Mucosa of rectum (tissue), 2 donors: ENCODE measurements around the gene AMZ1.

Source experiments
- H3K27ac ChIP-seq, 2 donors: one replicate each; pipeline ENCODE4 v1.7.0; 2013; ENCODE audit warnings: inconsistent platforms in 2 of 2, low read depth in 2 of 2, low read length in 2 of 2
- H3K27me3 ChIP-seq, 2 donors: one replicate each; pipeline ENCODE4 v1.7.0; 2013; ENCODE audit warnings: low read length in 2 of 2; ENCODE audit not compliant: control insufficient read depth in 2 of 2, insufficient read depth in 2 of 2
- H3K36me3 ChIP-seq, 2 donors: one replicate each; pipeline ENCODE4 v1.7.0; 2013; ENCODE audit warnings: low read length in 2 of 2; ENCODE audit not compliant: control insufficient read depth in 2 of 2, insufficient read depth in 2 of 2
- H3K4me1 ChIP-seq, 2 donors: one replicate each; pipeline ENCODE4 v1.7.0; 2013; ENCODE audit warnings: low read length in 2 of 2, mild to moderate bottlenecking in 1 of 2; ENCODE audit not compliant: control insufficient read depth in 2 of 2, insufficient read depth in 2 of 2
- H3K4me3 ChIP-seq, 2 donors: one replicate each; pipeline ENCODE4 v1.7.0; 2013; ENCODE audit warnings: low read length in 2 of 2
- H3K9ac ChIP-seq, 2 donors: one replicate each; pipeline ENCODE4 v1.7.0; 2013; ENCODE audit warnings: low read length in 2 of 2, low read depth in 1 of 2, mild to moderate bottlenecking in 1 of 2
- H3K9me3 ChIP-seq, 2 donors: one replicate each; pipeline ENCODE4 v1.7.0; 2013; ENCODE audit warnings: low read length in 2 of 2; ENCODE audit not compliant: control insufficient read depth in 2 of 2
- donor health status: healthy.
- donor health status: Normal muscosa, but diverticular disease.

The AMZ1 gene

DNA sequence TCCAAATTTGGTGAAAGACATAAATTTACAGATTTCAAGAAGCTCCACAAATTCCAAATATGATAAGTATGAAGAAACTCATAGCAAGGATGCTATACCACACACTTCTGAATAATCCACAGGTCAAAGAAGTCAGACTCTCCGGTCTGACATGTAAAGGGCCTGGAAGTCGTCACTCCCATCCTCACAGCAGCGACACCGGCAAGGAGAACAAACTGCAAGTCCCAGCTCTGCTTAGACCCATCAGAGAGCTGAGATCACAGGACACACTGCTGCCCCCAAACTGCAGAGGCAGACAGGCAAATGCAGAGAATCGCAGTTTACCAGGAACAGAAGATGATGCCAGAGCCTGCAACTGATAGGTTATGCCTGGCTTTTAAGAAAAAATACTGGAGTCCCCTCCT is 62.0 kb downstream of the AMZ1 start:
- no peak overlapping the region for H3K4me3 ChIP-seq
- no peaks in the 10 kb centered on the region for H3K9me3 ChIP-seq
- H3K27me3 ChIP-seq, result no peaks in the 10 kb centered on the region
- H3K9ac ChIP-seq, result no peak overlapping the region
- no peaks in the 10 kb centered on the region for H3K36me3 ChIP-seq
- no peak overlapping the region for H3K27ac ChIP-seq
- H3K4me1 ChIP-seq, result no peaks in the 10 kb centered on the region

DNA sequence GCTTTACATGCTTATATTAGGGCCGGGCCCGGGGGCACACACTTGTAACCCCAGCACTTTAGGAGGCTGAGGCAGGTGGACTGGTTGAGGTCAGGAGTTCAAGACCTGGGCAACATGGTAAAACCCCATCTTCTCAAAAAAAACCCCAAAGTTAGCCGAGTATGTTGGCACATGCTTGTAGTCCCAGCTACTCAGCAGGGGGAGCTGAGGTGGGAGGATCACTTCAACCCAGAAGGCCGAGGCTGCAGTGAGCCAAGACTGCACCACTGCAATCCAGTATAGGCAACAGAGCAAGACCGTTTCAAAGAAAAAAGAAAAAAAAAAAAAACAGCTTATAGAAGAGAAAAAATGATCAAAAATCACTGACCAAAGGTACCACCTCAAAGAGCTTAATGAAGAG is 63.1 kb downstream of the AMZ1 start:
- Histone ChIP-seq H3K9ac (no peak overlapping the region), H3K27me3 (no peaks in the 10 kb centered on the region), H3K4me3 (no peak overlapping the region), H3K27ac (no peak overlapping the region), H3K36me3 (no peaks in the 10 kb centered on the region), H3K4me1 (no peaks in the 10 kb centered on the region), H3K9me3 (no peaks in the 10 kb centered on the region)

DNA sequence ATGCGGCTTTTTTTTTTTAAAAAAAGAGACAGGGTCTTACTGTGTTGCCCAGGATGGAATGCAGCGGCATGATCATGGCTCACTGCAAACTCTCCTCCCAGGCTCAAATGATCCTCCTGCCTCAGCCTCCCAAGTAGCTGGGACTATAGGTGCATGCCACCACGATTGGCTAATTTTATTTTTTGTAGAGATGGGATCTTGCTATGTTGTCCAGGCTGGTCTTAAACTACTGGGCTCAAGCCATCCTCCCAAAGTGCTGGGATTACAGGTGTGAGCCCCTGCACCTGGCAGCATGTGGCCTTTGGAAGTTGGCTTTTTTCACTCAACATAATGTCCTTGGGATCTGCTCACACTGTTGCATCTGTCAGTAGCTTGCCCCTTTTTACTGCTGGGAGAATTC is 65.1 kb downstream of the AMZ1 start:
- Histone ChIP-seq H3K9ac (no peak overlapping the region), H3K27ac (no peak overlapping the region), H3K36me3 (no peaks in the 10 kb centered on the region), H3K4me3 (no peak overlapping the region), H3K4me1 (peaks cover under 1 to 5% of the 10 kb centered on the region in 2 donors), H3K9me3 (no peaks in the 10 kb centered on the region), H3K27me3 (no peaks in the 10 kb centered on the region)

DNA sequence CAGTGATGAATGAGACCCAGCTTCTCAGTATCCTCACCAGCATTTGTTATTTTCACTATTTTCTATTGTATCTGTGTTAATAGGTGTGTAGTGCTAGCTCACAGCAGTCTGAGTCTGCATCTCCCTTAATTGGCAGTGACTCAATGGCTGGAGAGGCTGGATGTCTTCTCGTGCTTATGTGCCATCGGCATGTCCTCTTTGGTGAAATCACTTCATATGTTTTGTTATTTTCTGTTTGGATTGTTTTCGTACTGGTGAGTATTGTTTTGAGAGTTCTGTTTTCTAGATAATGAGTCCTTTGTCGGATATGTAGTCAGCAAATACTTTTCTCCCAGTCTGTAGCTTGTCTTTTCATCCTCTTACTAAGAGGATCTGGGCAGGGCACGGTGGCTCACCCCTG is 66.1 kb downstream of the AMZ1 start:
- peaks cover 7 to 10% of the 10 kb centered on the region in 2 donors for H3K4me1 ChIP-seq
- H3K27me3 ChIP-seq, result no peaks in the 10 kb centered on the region
- H3K27ac ChIP-seq, result no peak overlapping the region
- no peaks in the 10 kb centered on the region for H3K36me3 ChIP-seq
- no peaks in the 10 kb centered on the region for H3K9me3 ChIP-seq
- no peak overlapping the region for H3K9ac ChIP-seq
- no peak overlapping the region for H3K4me3 ChIP-seq

DNA sequence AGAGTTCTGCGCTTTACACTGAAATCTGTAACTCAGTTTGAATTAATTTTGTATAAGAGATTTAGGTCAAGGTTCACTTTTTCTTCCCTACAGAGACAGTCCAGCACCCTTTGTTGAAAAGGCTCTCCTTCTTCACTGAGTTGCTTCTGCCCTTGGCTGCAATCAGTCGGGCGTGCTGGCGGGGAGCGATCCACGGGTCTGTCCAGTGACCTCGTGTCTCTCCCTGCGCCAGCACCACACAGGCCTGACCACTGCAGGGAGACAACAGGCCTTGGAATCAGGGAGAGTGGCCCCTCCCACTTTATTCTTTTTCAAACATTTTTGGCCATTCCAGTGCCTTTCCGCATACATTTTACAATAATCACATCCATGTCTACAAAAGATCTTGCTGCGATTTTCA is 66.9 kb downstream of the AMZ1 start:
- H3K27me3 ChIP-seq, result no peaks in the 10 kb centered on the region
- H3K9me3 ChIP-seq, result no peaks in the 10 kb centered on the region
- H3K4me1 ChIP-seq, result peaks cover 7 to 17% of the 10 kb centered on the region in 2 donors
- no peak overlapping the region for H3K27ac ChIP-seq
- no peak overlapping the region for H3K9ac ChIP-seq
- H3K36me3 ChIP-seq, result no peaks in the 10 kb centered on the region
- H3K4me3 ChIP-seq, result no peak overlapping the region

DNA sequence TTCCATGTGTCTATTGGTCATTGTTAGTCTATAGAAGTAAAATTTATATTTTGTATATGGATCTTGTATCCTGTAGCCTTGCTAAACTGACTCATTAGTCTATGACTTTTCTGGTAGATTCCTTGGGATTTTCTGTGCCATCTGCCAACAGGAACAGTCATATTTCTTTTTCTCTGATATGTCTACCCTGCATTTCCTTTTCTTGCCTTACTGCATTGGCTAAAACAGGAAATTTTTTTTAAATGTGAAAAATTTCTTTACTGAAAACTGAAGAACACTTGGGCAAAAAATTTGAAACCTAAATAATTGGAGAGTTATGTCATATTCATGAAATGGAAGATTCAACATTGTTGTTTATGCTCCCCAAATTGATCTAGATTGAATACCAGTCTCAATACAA is 67.5 kb downstream of the AMZ1 start:
- Histone ChIP-seq H3K4me3 (no peak overlapping the region), H3K27me3 (no peaks in the 10 kb centered on the region), H3K4me1 (peaks cover 13 to 21% of the 10 kb centered on the region in 2 donors), H3K9me3 (no peaks in the 10 kb centered on the region), H3K27ac (no peak overlapping the region), H3K36me3 (no peaks in the 10 kb centered on the region), H3K9ac (no peak overlapping the region)

DNA sequence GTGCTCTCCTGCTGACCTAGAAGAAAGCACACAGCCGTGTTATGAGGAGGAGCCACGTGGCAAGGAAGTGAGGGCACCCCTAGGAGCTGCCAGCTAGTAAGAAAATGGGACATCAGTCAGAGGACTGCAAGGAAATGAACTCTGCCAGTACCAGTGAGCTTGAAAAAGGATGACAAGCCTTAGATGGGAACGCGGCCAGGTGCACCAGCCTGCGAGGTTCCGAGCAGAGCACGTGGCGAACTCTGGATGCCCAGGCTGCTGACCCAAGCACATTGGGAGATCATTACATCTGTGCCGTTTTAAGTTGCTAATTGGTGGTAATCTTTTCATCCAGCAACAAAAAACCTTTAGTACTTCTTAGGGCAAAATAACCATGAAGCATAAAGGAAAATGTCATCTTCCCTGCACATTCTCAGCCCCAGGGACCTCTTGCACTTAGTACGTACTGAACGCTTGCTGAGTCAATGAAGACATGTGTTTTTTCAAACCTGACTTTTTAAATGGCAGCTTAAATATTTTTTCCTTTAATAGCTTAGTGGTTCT is 69.4 kb downstream of the AMZ1 start:
- Histone ChIP-seq H3K36me3 (no peaks in the 10 kb centered on the region), H3K9me3 (no peaks in the 10 kb centered on the region), H3K27me3 (no peaks in the 10 kb centered on the region), H3K4me1 (peaks cover 22 to 31% of the 10 kb centered on the region in 2 donors), H3K9ac (no peak overlapping the region), H3K4me3 (no peak overlapping the region), H3K27ac (peak overlapping the region; percentile 63 to 88)

DNA sequence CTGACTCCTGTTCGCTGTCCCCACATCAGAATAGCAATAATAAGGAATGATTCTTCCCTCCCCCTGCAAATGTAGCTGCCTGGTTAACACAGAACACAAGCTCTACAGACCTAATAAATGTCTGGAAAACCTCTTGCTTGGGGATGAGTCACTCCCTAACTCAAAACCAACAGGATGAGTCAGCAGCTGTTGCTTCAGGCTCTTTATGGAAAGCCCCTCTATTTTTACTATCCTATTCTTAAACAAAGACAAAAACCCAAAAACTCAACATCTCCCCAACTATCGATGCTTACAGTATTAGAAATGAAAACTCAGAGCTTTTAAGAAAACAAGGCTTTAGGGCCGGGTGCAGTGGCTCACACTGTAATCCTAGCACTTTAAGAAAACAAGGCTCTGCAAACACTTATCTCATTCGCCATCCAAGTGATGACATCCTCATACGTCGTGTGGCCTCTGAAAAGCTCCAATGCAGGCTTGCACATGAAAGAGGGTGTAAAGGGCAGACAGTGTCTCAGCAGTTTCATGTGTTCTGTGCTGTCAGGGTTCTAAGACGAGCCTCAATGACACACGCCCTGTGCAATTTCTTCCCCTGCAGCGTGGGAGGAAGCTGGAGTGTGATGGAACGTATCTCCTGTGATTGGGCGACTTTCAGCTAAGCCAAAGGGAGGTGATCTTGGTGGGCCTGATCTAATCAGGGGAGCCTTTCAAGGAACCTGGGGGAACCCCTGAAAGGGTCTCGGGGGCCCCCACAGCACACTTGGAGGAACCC is 70.1 kb downstream of the AMZ1 start:
- peak overlapping the region; percentile 63 to 88 for H3K27ac ChIP-seq
- no peaks in the 10 kb centered on the region for H3K27me3 ChIP-seq
- H3K9me3 ChIP-seq, result no peaks in the 10 kb centered on the region
- H3K9ac ChIP-seq, result peak overlapping the region in 1 of 2 donors; percentile 24
- peak overlapping the region in 1 of 2 donors; percentile 49 for H3K4me3 ChIP-seq
- no peaks in the 10 kb centered on the region for H3K36me3 ChIP-seq
- peaks cover 22 to 31% of the 10 kb centered on the region in 2 donors for H3K4me1 ChIP-seq

DNA sequence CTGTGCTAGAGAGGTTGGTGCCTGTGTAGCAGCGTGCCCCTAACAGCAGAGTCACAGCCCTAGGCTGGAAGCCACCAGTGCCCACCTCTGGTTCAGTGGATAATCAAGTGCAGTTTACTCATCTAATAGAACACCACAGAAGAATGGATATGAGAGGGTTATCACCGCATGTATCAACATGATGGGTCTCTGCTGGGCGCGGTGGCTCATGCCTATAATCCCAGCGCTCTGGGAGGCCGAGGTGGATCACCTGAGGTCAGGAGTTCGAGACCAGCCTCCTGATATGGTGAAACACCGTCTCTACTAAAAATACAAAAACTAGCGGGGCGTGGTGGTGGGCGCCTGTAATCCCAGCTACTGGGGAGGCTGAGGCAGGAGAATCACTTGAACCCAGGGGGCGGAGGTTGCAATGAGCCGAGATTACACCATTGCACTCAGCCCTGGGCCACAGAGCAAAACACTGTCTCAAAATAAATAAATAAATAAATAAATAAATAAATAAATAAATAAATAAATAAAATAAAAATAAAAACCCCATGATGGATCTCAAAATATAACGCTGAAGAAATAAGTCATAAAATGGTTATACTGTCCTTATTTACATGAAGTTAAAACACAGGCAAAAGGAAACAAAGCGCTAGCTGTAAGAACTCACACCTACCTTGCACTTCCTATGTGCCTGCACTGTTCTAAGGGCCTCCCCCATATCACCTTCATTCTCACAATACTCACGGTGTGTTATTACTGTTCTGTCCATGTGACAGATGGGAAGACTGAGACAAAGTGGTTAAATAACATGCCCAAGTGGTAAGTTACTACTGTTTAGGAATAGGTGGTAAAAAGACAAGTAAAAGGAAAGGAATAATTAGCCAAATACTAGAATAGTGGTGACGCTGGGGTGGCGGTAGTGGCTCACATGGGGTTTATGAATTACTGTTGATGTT is 70.9 kb downstream of the AMZ1 start:
- H3K9ac ChIP-seq, result peak overlapping the region; percentile 47 to 55
- no peak overlapping the region for H3K4me3 ChIP-seq
- H3K36me3 ChIP-seq, result no peaks in the 10 kb centered on the region
- no peaks in the 10 kb centered on the region for H3K9me3 ChIP-seq
- H3K27me3 ChIP-seq, result no peaks in the 10 kb centered on the region
- peak overlapping the region; percentile 79 to 88 for H3K27ac ChIP-seq
- peaks cover 22 to 36% of the 10 kb centered on the region in 2 donors for H3K4me1 ChIP-seq

DNA sequence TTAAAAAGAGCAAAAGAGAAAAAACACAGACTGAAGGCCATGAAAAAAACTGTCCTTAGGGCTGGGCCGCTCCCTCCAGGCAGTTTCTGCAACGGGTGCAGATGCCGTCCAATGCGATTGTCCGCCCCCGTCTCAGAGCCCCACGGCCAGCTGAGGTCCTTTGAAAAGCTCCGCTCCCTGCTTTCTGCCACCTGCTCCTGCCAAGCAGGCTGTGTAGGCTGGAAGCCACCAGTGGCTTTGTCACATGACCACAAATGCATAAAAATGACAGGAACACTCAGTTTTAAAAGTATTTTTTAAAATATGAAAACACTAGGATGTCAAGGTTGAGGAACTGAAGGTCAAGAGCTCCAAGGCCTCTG is 71.7 kb downstream of the AMZ1 start:
- Histone ChIP-seq H3K4me1 (peaks cover 22 to 36% of the 10 kb centered on the region in 2 donors), H3K4me3 (peak overlapping the region; percentile 40 to 71), H3K9ac (peak overlapping the region; percentile 47 to 55), H3K27me3 (no peaks in the 10 kb centered on the region), H3K36me3 (no peaks in the 10 kb centered on the region), H3K9me3 (no peaks in the 10 kb centered on the region), H3K27ac (peak overlapping the region; percentile 79 to 88)
